ENCODE results near the gene PAFAH2. TPM values are rescaled to one million over a fixed set of nuclear protein-coding genes. Genes with fewer than 3 reads are reported as not detected.

Gene PAFAH2
- total RNA-seq, 1 experiment from 2014 or later = 13.0 TPM

- ChIA-PET POLR2A (interaction anchor here (0.6 kb wide), 3 partner anchors 86 to 149 kb away, joined by 3 to 4 read pairs (median 3); no protein-coding TSS in a partner anchor), RAD21 (ENCODE audit: low non-redundant PET in 1 of 2, low total read pairs in 2 of 2, uncharacterized antibody in 2 of 2, unreplicated experiment in 2 of 2) (no interaction called here), CTCF (no interaction called here)
- H3K9me3 ChIP-seq (ENCODE audit: control insufficient read depth in 1 of 2, insufficient read depth in 1 of 2, low read depth in 1 of 2, low read length in 2 of 2) = no peaks in the 10 kb centered on the region
- no peak for DNase-seq (ENCODE audit: low read depth, low spot score)
- no peak overlapping the region for H3K4me3 ChIP-seq (replicated peaks in 1 of 2; ENCODE audit: low read depth in 1 of 2, low read length in 2 of 2)
- no peaks in the 10 kb centered on the region for H4K20me1 ChIP-seq (ENCODE audit: insufficient read depth)
- H3K9me2 ChIP-seq (ENCODE audit: insufficient read depth) = no peaks in the 10 kb centered on the region
- H3K4me1 ChIP-seq (ENCODE audit: control insufficient read depth in 1 of 2, insufficient read depth in 2 of 2, low read length in 2 of 2) = peaks cover 4 to 18% of the 10 kb centered on the region in 2 experiments; a peak in 3 of 4 replicates
- H3K4me2 ChIP-seq (ENCODE audit: low read length) = peak overlapping the region; percentile 38
- no peaks in the 10 kb centered on the region for H3K27me3 ChIP-seq (ENCODE audit: insufficient read depth, low read length)
- H3K36me3 ChIP-seq (ENCODE audit: control insufficient read depth in 1 of 2, insufficient read depth in 2 of 2, low read length in 2 of 2) = peaks cover 0 to 2% of the 10 kb centered on the region in 2 experiments; a peak in 1 of 4 replicates
- peak; percentile 50; the same call in 1 of the 2 replicates for ATAC-seq
- intact Hi-C loops (cut with micrococcal nuclease) = loop anchor here (10.0 kb wide), 1 partner anchor 447 kb away; the partner anchor contains the start of gene LDLRAP1
- no peak overlapping the region for H3K27ac ChIP-seq (ENCODE audit: low read depth, low read length)
- peaks cover 5% of the 10 kb centered on the region; the same call in 1 of the 2 replicates for H3K79me2 ChIP-seq (ENCODE audit: insufficient read depth, low read length)
- TF ChIP-seq POLR2A (IDR thresholded peaks at IDR 0.05; ENCODE audit: borderline replicate concordance, extremely low read depth, insufficient read depth, insufficient read length) (no peak), POLR2AphosphoS5 (IDR thresholded peaks at IDR 0.05; ENCODE audit: low read depth, low read length) (no peak)
- BruUV-seq (replicated peaks) = no TSS peak
- no peak overlapping the region for H3K9ac ChIP-seq (ENCODE audit: low read length)
- H2AFZ ChIP-seq (ENCODE audit: low read depth, low read length, poor library complexity, severe bottlenecking) = no peak overlapping the region
These were observed 5.8 kb downstream of the PAFAH2 start for GRCh38 chr1:25991937-25992688.

DNA sequence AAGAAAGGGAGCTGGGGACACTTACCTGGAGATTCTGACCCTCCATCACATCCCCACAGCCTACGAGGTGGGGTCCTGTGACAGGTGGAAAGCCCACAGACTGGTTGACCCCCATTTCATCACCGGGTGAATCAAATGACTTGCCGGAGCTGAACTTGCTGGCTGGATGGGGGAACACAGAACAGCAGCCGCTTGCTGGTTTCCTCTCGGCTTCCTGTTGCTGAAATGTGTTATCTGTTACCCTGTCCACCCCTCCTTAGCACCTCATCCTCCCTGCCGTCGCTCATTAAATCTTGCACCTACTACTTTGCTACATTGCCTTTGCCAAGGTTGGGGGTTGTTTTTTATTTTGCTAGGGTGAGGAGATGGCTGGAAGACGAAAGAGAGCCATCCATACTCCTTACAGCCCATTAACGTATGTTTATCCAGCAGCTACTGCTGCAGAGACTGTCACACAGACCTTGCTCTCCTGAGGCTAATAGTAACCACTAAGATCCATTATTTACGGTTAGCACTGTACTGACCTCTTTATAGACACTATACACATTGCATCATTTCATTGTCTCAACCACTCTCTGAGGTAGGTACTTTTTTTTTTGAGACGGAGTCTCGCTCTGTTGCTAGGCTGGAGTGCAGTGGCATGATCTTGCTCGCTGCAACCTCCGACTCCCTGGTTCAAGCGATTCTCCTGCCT lies 7.0 kb downstream of the PAFAH2 start:
- Histone ChIP-seq H3K9ac (ENCODE audit: low read length) (no peak overlapping the region), H3K9me3 (ENCODE audit: control insufficient read depth in 1 of 2, insufficient read depth in 1 of 2, low read depth in 1 of 2, low read length in 2 of 2) (no peaks in the 10 kb centered on the region), H4K20me1 (ENCODE audit: insufficient read depth) (no peaks in the 10 kb centered on the region), H3K4me3 (replicated peaks in 1 of 2; ENCODE audit: low read depth in 1 of 2, low read length in 2 of 2) (no peak overlapping the region), H2AFZ (ENCODE audit: low read depth, low read length, poor library complexity, severe bottlenecking) (no peak overlapping the region), H3K79me2 (ENCODE audit: insufficient read depth, low read length) (no peaks in the 10 kb centered on the region; the same call in 1 of the 2 replicates), H3K27me3 (ENCODE audit: insufficient read depth, low read length) (no peaks in the 10 kb centered on the region), H3K27ac (ENCODE audit: low read depth, low read length) (no peak overlapping the region), H3K36me3 (ENCODE audit: control insufficient read depth in 1 of 2, insufficient read depth in 2 of 2, low read length in 2 of 2) (peaks cover 0 to 2% of the 10 kb centered on the region in 2 experiments; a peak in 1 of 4 replicates), H3K9me2 (ENCODE audit: insufficient read depth) (no peaks in the 10 kb centered on the region), H3K4me2 (ENCODE audit: low read length) (no peak overlapping the region), H3K4me1 (ENCODE audit: control insufficient read depth in 1 of 2, insufficient read depth in 2 of 2, low read length in 2 of 2) (peaks cover 0 to 12% of the 10 kb centered on the region in 2 experiments; a peak in 2 of 4 replicates)
- RAD21 ChIA-PET (ENCODE audit: low non-redundant PET in 1 of 2, low total read pairs in 2 of 2, uncharacterized antibody in 2 of 2, unreplicated experiment in 2 of 2) = no interaction called here
- CTCF ChIA-PET = no interaction called here
- intact Hi-C loops (cut with micrococcal nuclease) = loop anchor here (10.0 kb wide), 1 partner anchor 446 kb away; the partner anchor contains the start of gene LDLRAP1
- POLR2A ChIA-PET = no interaction called here
- no peak for DNase-seq (ENCODE audit: low read depth, low spot score)
- no TSS peak for BruUV-seq (replicated peaks)
- ATAC-seq = no peak
- no peak for TF ChIP-seq EZH2phosphoT487 (IDR thresholded peaks at IDR 0.05; ENCODE audit: borderline replicate concordance)
- TF ChIP-seq POLR2A (IDR thresholded peaks at IDR 0.05; ENCODE audit: borderline replicate concordance, extremely low read depth, insufficient read depth, insufficient read length) = no peak
- TF ChIP-seq ZNF274 (IDR thresholded peaks at IDR 0.05; ENCODE audit: low read depth, low read length) = no peak
